ENCODE data around the gene EIF2B5.

DNA sequence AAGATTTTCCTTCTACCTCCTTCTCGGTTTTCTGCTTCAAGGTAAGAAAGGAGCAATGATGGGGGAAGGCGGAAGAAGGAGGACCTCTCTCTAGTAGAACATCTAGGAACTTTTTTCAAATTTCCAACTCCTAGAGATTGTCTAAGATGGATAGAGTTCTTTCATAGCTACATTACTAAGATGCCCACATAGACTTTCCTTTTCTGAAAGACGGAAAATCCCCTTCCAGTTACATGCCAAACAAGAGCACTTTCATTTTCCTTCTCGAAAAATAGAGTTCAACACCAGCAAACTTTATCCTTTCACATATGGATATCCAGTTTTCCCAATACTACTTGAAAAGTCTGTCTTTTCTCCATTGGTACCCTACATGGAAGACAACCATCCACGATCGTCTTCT, 37.6 kb upstream of the EIF2B5 start:
- TF ChIP-seq, protein P1, sequence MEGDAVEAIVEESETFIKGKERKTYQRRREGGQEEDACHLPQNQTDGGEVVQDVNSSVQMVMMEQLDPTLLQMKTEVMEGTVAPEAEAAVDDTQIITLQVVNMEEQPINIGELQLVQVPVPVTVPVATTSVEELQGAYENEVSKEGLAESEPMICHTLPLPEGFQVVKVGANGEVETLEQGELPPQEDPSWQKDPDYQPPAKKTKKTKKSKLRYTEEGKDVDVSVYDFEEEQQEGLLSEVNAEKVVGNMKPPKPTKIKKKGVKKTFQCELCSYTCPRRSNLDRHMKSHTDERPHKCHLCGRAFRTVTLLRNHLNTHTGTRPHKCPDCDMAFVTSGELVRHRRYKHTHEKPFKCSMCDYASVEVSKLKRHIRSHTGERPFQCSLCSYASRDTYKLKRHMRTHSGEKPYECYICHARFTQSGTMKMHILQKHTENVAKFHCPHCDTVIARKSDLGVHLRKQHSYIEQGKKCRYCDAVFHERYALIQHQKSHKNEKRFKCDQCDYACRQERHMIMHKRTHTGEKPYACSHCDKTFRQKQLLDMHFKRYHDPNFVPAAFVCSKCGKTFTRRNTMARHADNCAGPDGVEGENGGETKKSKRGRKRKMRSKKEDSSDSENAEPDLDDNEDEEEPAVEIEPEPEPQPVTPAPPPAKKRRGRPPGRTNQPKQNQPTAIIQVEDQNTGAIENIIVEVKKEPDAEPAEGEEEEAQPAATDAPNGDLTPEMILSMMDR (optimal IDR thresholded peaks at IDR 0.05 in 1 of 3, IDR thresholded peaks at IDR 0.05 in 1 of 3, conservative IDR thresholded peaks at IDR 0.05 in 1 of 3; ENCODE audit: extremely low read depth in 1 of 3, insufficient read depth in 2 of 3, low read length in 3 of 3), result no peak
- TF ChIP-seq EZH2 (IDR thresholded peaks at IDR 0.05; ENCODE audit: low read length), result no peak
